Gastrocnemius medialis (tissue), 4 donors: Measurements from ENCODE around the gene COL25A1. TPM values are rescaled to one million over a fixed set of nuclear protein-coding genes. Genes with fewer than 3 reads are reported as not detected.

Experiments used
- ATAC-seq, 2 donors: fragments of 150-250 bp; one replicate each; pipeline ENCODE4 v1.9.1; 2016
- DNase-seq, 2 donors: peaks; one replicate each; pipeline ENCODE4 v3.0.0-alpha.2; 2019
- H3K27ac ChIP-seq, 4 donors: fragments of 200-600 bp; sonication (generic); 1 replicate in 1 of 4; 2 replicates in 3 of 4; pipeline ENCODE4 v1.5.1; 2016 to 2018; ENCODE audit warnings: mild to moderate bottlenecking in 2 of 4, moderate library complexity in 1 of 4
- H3K27me3 ChIP-seq, 3 donors: fragments of 200-600 bp; sonication (generic) in 2 of 3; 1 replicate in 1 of 3; 2 replicates in 2 of 3; pipeline versions ENCODE4 v1.5.1 to v1.6.0; 2016 to 2019; ENCODE audit warnings: mild to moderate bottlenecking in 1 of 3, moderate library complexity in 1 of 3
- H3K36me3 ChIP-seq, 2 donors: fragments of 200-600 bp; sonication (generic) in 1 of 2; one replicate each; pipeline ENCODE4 v1.5.1; 2017 to 2018
- H3K4me1 ChIP-seq, 2 donors: fragments of 200-600 bp; sonication (generic) in 1 of 2; one replicate each; pipeline ENCODE4 v1.5.1; 2016 to 2017; ENCODE audit warnings: mild to moderate bottlenecking in 2 of 2
- H3K4me3 ChIP-seq, 4 donors: fragments of 200-600 bp; sonication (generic) in 3 of 4; 1 replicate in 1 of 4; 2 replicates in 3 of 4; pipeline ENCODE4 v1.5.1; 2016 to 2019; ENCODE audit warnings: mild to moderate bottlenecking in 2 of 4
- H3K9me3 ChIP-seq, 3 donors: fragments of 200-600 bp; sonication (generic) in 2 of 3; 1 replicate in 1 of 3; 2 replicates in 2 of 3; pipeline ENCODE4 v1.5.1; 2016 to 2019
- CTCF ChIP-seq, 5 experiments: fragments of 450-650 bp in 3 of 5; fragments of 200-600 bp in 2 of 5; sonication (generic) in 2 of 5; IDR thresholded peaks in 4 of 5; conservative IDR thresholded peaks in 1 of 5; 1 replicate in 4 of 5; 2 replicates in 1 of 5; pipeline ENCODE4 v1.5.1; 2016 to 2019; ENCODE audit warnings: antibody characterized with exemption in 5 of 5, mild to moderate bottlenecking in 3 of 5, moderate library complexity in 3 of 5
- POLR2A ChIP-seq, 2 donors: fragments of 450-650 bp; IDR thresholded peaks; one replicate each; pipeline ENCODE4 v1.6.1; 2017; ENCODE audit warnings: antibody characterized with exemption in 2 of 2, mild to moderate bottlenecking in 2 of 2, moderate library complexity in 2 of 2
- in situ Hi-C, 4 donors: fragments of 200-750 bp; cut with MboI; loops; one replicate each; pipeline versions ENCODE4 v1.15.0 to v1.8.0; 2017; ENCODE audit warnings: low sequenced_read_pairs in 4 of 4
- intact Hi-C: fragments of 100-400 bp; cut with DNase I; formaldehyde crosslinking; loops from one replicate; pipeline ENCODE4 v1.15.1; 2023; ENCODE audit warnings: low total_unique reads
- total RNA-seq, 4 donors: library from RNA; depleted of rRNA; stranded (reverse); fragments of >200 nt; gene quantifications; one replicate each; pipeline versions ENCODE4 v1.1.0 to v1.2.3, GENCODE V29; 2016

COL25A1 gene
- total RNA-seq, 4 donors from 2014 or later = 0.27 to 2.0 (median 0.85) TPM; not detected in 1

- no peak for TF ChIP-seq POLR2A (IDR thresholded peaks at IDR 0.05)
- no peak for TF ChIP-seq CTCF (IDR thresholded peaks at IDR 0.05 in 4 of 5, conservative IDR thresholded peaks at IDR 0.05 in 1 of 5)
- no peak for DNase-seq
Observed at GRCh38 chr4:109012286-109012880, 290.1 kb downstream of the COL25A1 start.

GRCh38 chr4:109011241-109012026 lies 291.0 kb downstream of the COL25A1 start:
- TF ChIP-seq CTCF (IDR thresholded peaks at IDR 0.05 in 4 of 5, conservative IDR thresholded peaks at IDR 0.05 in 1 of 5) = no peak
- no peaks in the 10 kb centered on the region for H3K9me3 ChIP-seq
- in situ Hi-C loops (no loop called here), intact Hi-C loops (no loop called here)
- no peak overlapping the region for H3K4me3 ChIP-seq
- H3K27ac ChIP-seq = no peak overlapping the region
- H3K36me3 ChIP-seq = no peaks in the 10 kb centered on the region
- DNase-seq = no peak
- H3K4me1 ChIP-seq = peaks cover 13 to 17% of the 10 kb centered on the region in 2 donors
- ATAC-seq = no peak
- no peaks in the 10 kb centered on the region for H3K27me3 ChIP-seq

More at GRCh38 chr4:109012286-109012880, 290.1 kb downstream of the COL25A1 start:
- H3K27ac ChIP-seq = no peak overlapping the region
- no peaks in the 10 kb centered on the region for H3K36me3 ChIP-seq
- intact Hi-C loops = no loop called here
- no peak overlapping the region for H3K4me3 ChIP-seq
- no peaks in the 10 kb centered on the region for H3K9me3 ChIP-seq
- ATAC-seq = no peak
- H3K27me3 ChIP-seq = no peaks in the 10 kb centered on the region
- H3K4me1 ChIP-seq = peaks cover 13 to 17% of the 10 kb centered on the region in 2 donors
- in situ Hi-C loops = no loop called here

- H3K27me3 ChIP-seq = no peaks in the 10 kb centered on the region
- no peaks in the 10 kb centered on the region for H3K36me3 ChIP-seq
- in situ Hi-C loops = no loop called here
- intact Hi-C loops = no loop called here
- no peak for TF ChIP-seq POLR2A (IDR thresholded peaks at IDR 0.05)
- TF ChIP-seq CTCF (IDR thresholded peaks at IDR 0.05 in 4 of 5, conservative IDR thresholded peaks at IDR 0.05 in 1 of 5) = no peak
- no peak overlapping the region for H3K27ac ChIP-seq
- H3K4me3 ChIP-seq = no peak overlapping the region
- DNase-seq = no peak
- H3K9me3 ChIP-seq = no peaks in the 10 kb centered on the region
- peaks cover 13 to 17% of the 10 kb centered on the region in 2 donors for H3K4me1 ChIP-seq
- no peak for ATAC-seq
Observed at GRCh38 chr4:109010521-109010920, 291.9 kb downstream of the COL25A1 start.

- Histone ChIP-seq H3K27ac (no peak overlapping the region), H3K4me3 (no peak overlapping the region), H3K9me3 (no peaks in the 10 kb centered on the region), H3K4me1 (peaks cover 13 to 17% of the 10 kb centered on the region in 2 donors), H3K36me3 (no peaks in the 10 kb centered on the region), H3K27me3 (no peaks in the 10 kb centered on the region)
- in situ Hi-C loops = no loop called here
- DNase-seq (no peak), ATAC-seq (peak in 1 of 2 donors; percentile 82)
- TF ChIP-seq POLR2A (IDR thresholded peaks at IDR 0.05) (no peak), CTCF (IDR thresholded peaks at IDR 0.05 in 4 of 5, conservative IDR thresholded peaks at IDR 0.05 in 1 of 5) (no peak)
- intact Hi-C loops = no loop called here
Observed at GRCh38 chr4:109009909-109010308, 292.5 kb downstream of the COL25A1 start.
